ENCODE results near the gene RBFOX2. TPM values are rescaled to one million over a fixed set of nuclear protein-coding genes. Genes with fewer than 3 reads are reported as not detected.

RBFOX2 gene
- total and polyA plus RNA-seq, 2 of the 13 experiments (the other 11 are each of a cell fraction or from before 2014, with no cell fraction given), result 37.3 to 40.4 TPM

DNA sequence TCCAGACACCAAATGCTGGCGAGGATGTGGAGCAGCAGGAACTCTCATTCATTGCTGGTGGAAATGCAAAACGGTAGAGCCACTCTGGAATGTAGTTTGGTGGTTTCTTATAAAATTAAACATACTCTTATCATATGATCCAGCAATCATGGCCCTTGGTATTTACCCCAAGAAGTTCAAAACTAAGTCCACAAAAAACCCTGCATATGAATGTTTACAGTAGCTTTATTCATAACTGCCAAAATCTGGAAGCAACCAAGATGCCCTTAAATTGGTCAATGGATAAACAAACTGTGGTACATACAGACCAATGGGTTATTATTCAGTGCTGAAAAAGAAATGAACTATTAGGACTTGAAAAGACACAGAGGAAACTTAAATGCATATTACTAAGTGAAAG lies 223.2 kb downstream of the RBFOX2 start:
- Histone ChIP-seq H3K4me2 (ENCODE audit: low read depth, low read length) (no peak overlapping the region), H3K9ac (ENCODE audit: insufficient read depth, low read depth, low read length) (no peak overlapping the region), H2AFZ (ENCODE audit: low read length) (no peak overlapping the region), H3K27me3 (ENCODE audit: control insufficient read depth in 1 of 2, insufficient read depth in 2 of 2, low read length in 2 of 2) (no peaks in the 10 kb centered on the region), H3K36me3 (replicated peaks in 1 of 2; ENCODE audit: control insufficient read depth in 1 of 2, insufficient read depth in 2 of 2, low read length in 2 of 2) (peaks cover 7 to 11% of the 10 kb centered on the region in 2 experiments; a peak in 4 of 5 replicates), H3K79me2 (ENCODE audit: insufficient read depth, low read length) (peaks cover 2% of the 10 kb centered on the region), H3K27ac (ENCODE audit: extremely low read length, insufficient read depth, low read length) (no peak overlapping the region), H3K4me3 (replicated peaks in 1 of 3; ENCODE audit: insufficient read depth in 1 of 3, low read depth in 2 of 3, low read length in 3 of 3) (no peak overlapping the region), H3K9me3 (ENCODE audit: low read length) (no peaks in the 10 kb centered on the region), H4K20me1 (ENCODE audit: insufficient read depth, low read length) (no peaks in the 10 kb centered on the region), H3K4me1 (ENCODE audit: insufficient read depth, low read length) (peaks cover 39% of the 10 kb centered on the region)
- ChIA-PET POLR2A (no interaction called here), CTCF (ENCODE audit: low intra/inter-chr PET ratio, low total read pairs) (no interaction called here)
- intact Hi-C loops (cut with micrococcal nuclease; ENCODE audit: unreplicated experiment) (no loop called here), in situ Hi-C loops (cut with HindIII; ENCODE audit: extremely low pct_ligation_motif_present, low pct_unique_long_range_greater_than_20kb) (no loop called here)
- FAIRE-seq (no peak), DNase-seq (ENCODE audit: low spot score) (no peak), ATAC-seq (no peak)
- BruUV-seq (replicated peaks), result no TSS peak
- WGBS (ENCODE audit: low lambda C conversion rate), result 92% methylated on average over 2 of the region's 2 CpGs
- TF ChIP-seq SMC3 (IDR thresholded peaks at IDR 0.05; ENCODE audit: low read length) (no peak), CAMTA2 (CRISPR knock-in tag; IDR thresholded peaks at IDR 0.05; ENCODE audit: borderline replicate concordance) (no peak), MLLT10 (CRISPR knock-in tag; IDR thresholded peaks at IDR 0.05) (no peak), RFX3 (CRISPR knock-in tag; IDR thresholded peaks at IDR 0.05) (no peak), ZNF670 (CRISPR knock-in tag; IDR thresholded peaks at IDR 0.05; ENCODE audit: borderline replicate concordance) (no peak), CBFB (CRISPR knock-in tag; IDR thresholded peaks at IDR 0.05) (no peak), ZNF407 (CRISPR knock-in tag; IDR thresholded peaks at IDR 0.05; ENCODE audit: not compliant biosample characterization) (no peak), ASH2L (IDR thresholded peaks at IDR 0.05; ENCODE audit: insufficient read length, low read depth, low read length) (no peak), ZNF75D (CRISPR knock-in tag; IDR thresholded peaks at IDR 0.05; ENCODE audit: borderline replicate concordance) (no peak), MTF1 (CRISPR knock-in tag; IDR thresholded peaks at IDR 0.05) (no peak), KDM6A (CRISPR knock-in tag; IDR thresholded peaks at IDR 0.05; ENCODE audit: low read depth) (no peak), ZBTB25 (CRISPR knock-in tag; IDR thresholded peaks at IDR 0.05) (no peak), HDAC2 (CRISPR knock-in tag; IDR thresholded peaks at IDR 0.05) (no peak), ZNF652 (CRISPR knock-in tag; IDR thresholded peaks at IDR 0.05; ENCODE audit: borderline replicate concordance, low read depth) (no peak), ZNF225 (CRISPR knock-in tag; IDR thresholded peaks at IDR 0.05) (no peak)
- TF ChIP-seq, protein P1, sequence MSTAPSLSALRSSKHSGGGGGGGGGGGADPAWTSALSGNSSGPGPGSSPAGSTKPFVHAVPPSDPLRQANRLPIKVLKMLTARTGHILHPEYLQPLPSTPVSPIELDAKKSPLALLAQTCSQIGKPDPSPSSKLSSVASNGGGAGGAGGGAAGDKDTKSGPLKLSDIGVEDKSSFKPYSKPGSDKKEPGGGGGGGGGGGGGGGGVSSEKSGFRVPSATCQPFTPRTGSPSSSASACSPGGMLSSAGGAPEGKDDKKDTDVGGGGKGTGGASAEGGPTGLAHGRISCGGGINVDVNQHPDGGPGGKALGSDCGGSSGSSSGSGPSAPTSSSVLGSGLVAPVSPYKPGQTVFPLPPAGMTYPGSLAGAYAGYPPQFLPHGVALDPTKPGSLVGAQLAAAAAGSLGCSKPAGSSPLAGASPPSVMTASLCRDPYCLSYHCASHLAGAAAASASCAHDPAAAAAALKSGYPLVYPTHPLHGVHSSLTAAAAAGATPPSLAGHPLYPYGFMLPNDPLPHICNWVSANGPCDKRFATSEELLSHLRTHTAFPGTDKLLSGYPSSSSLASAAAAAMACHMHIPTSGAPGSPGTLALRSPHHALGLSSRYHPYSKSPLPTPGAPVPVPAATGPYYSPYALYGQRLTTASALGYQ (CRISPR knock-in tag; IDR thresholded peaks at IDR 0.05), result no peak
